Measurements from ENCODE around the gene CYSRT1.

Gene CYSRT1

GRCh38 chr9:137273095-137273490 lies 48.1 kb downstream of the CYSRT1 start:
- no peak for FAIRE-seq

GRCh38 chr9:137273611-137274320 lies 48.8 kb downstream of the CYSRT1 start:
- FAIRE-seq, result no peak

- FAIRE-seq, result no peak
Observed at GRCh38 chr9:137275203-137275587, 50.2 kb downstream of the CYSRT1 start.
